HG03066 (cell line): ENCODE data around the gene CELA3B.
"Not testable (repeated sequence)": the region's sequence is repeated elsewhere in the genome, so short reads cannot be mapped to it uniquely, and the experiment has no call there.

ENCODE experiments used
- ATAC-seq: cut with Tn5 transposase; IDR thresholded peaks from one replicate; pipeline ENCODE4 v1.9.1; 2021; ENCODE audit warnings: low read depth; ENCODE audit not compliant: unreplicated experiment

Gene CELA3B

DNA sequence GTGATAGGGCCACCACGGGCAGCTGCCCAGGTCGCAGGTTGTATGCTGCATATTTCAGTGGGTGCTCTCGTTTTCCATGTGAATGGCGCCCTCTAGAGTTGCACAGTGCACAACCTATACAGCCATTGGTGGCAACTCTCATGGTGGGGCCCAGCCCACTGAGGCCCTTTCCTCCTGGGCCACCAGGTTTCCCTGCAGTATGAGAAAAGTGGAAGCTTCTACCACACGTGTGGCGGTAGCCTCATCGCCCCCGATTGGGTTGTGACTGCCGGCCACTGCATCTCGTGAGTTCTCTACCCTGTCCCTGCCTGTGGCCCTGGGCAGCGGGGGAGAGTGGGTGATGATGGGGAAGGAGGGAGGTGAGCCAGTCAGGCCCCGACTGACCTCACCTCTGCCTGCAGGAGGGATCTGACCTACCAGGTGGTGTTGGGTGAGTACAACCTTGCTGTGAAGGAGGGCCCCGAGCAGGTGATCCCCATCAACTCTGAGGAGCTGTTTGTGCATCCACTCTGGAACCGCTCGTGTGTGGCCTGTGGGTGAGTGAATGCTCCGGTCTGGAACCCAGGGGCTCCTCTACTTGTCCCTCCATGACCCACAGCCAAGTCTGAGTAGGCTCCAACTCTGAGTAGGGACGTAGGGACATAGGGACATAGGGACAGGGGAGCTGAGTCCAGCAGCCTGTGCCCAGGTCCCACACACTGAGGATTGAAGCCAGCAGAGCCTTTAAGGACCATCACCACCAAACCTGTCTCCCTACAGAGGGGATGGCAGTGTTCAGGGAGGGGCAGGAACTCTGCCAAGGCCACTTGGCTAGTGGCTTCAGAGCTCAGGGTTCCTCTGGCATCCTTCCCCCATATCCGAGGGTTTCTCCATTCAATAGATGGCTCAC, 28.7 kb downstream of the CELA3B start:
- not testable (repeated sequence) for ATAC-seq

DNA sequence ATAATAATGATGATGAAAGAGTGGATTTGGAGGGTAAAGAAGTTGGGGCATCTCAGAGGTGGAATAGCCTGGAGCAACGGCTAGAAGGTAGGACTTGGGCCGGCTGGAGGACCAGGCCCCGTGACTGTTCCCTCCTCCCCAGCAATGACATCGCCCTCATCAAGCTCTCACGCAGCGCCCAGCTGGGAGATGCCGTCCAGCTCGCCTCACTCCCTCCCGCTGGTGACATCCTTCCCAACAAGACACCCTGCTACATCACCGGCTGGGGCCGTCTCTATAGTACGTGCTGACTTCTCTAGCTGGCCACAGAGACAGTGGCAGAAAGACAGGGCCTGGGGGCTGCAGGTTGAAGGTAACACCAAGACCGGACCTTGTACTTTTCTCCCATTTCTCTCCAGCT, 29.9 kb downstream of the CELA3B start:
- ATAC-seq = not testable (repeated sequence)

DNA sequence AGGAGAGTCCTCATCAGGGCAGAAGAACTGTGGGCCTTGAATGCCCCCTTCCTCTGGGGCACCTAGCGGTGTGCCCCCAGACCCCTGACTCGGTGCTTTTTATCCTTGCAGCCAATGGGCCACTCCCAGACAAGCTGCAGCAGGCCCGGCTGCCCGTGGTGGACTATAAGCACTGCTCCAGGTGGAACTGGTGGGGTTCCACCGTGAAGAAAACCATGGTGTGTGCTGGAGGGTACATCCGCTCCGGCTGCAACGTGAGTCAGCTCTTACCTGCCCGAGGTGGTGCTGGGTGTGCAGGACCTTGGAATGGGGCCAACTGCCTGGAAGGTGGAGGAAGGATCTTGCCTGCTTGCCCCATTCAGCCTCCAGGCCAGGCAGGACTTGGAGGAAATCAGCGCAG, 30.4 kb downstream of the CELA3B start:
- not testable (repeated sequence) for ATAC-seq

DNA sequence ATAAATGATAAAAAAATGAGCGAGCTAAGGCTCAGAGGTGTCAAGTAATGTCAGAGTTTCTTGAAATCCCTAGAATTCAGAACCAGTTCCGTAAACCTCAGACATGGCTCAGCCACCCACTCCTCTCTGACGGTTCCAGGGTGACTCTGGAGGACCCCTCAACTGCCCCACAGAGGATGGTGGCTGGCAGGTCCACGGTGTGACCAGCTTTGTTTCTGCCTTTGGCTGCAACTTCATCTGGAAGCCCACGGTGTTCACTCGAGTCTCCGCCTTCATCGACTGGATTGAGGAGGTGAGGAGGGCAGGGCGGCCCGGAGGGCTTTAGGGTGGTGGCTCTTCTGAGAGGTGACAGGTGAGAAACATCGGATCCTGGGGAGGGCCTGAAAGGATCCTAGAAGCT, 32.7 kb downstream of the CELA3B start:
- ATAC-seq = not testable (repeated sequence)

DNA sequence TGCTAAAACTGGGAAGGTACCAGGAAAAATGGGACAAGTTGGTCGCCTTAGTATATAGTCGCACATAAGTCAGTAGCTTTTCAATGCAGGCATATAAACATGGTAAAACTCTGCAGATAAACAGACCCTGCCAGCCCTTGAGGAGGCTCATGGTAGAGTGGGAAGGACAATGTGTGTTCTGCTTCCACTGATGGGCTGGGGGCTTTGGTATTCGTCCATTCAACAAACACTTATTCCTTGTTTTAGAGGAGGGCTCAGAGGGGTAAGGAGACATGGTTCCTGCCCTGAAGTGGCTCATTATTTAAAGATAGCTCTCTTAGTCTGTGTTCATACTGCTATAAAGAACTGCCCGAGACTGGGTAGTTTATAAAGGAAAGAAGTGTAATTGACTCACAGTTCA, 35.9 kb downstream of the CELA3B start:
- not testable (repeated sequence) for ATAC-seq

DNA sequence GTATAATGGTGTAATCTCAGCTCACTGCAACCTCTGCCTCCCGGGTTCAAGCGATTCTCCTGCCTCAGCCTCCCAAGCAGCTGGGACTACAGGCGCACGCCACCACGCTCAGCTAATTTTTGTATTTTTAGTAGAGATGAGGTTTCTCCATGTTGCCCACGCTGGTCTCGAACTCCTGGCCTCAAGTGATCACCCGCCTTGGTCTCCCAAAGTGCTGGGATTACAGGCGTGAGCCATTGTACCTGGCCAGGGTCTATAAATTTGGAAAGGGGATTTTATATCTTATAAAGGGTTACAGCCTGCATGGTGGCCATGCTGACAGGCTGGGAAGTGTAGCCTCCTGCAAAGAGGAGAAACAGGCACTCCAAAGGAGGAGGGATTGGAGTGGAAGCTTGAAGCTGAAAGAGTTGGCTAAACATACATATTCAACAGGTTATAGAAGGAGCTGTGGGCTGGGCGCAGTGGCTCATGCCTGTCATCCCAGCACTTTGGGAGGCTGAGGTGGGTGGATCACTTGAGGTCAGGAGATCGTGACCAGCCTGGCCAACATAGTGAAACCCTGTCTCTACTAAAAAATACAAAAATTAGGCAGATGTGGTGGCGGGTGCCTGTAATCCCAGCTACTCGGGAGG, 37.9 kb downstream of the CELA3B start:
- not testable (repeated sequence) for ATAC-seq

DNA sequence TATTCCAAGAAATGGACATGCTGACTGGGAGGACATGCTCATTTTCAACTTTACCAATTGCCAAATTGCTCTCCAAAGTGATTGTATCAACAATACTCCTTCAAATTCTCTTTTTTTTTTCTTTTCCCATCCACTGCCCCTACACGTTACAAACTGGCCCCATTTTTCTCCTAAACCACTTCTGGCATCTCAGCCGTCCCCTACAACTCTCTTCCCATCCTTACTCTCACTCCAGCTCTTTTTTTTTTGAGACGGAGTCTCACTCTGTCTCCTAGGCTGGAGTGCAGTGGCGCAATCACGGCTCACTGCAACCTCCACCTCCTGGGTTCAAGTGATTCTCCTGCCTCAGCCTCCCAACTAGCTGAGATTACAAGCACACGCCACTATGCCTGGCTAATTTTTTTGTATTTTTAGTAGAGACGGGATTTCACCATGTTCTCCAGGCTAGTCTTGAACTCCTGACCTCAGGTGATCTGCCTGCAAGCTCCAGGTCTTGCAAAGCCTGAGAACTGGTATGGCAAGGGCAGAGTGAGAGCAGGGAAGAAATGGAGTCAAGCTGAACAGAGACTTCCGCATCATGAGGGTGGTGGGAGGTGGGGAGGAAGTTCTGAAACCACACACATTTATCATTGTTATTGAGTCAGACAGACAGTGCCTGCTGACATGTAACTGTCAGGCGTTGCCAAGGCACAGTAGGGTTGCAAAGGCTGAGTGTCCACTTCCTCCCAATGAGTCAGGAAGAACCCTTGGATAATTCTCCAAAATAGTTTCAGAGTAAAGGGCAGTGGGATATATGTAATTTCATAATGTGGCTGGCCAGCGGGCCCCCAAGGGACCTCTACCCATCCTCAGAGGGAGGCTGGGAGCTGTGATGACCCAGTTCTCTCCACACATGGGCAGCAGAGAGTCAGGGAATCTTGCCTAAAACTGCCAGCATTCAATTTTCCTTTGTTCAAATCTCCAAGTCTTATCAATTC, 42.0 kb downstream of the CELA3B start:
- no peak for ATAC-seq

DNA sequence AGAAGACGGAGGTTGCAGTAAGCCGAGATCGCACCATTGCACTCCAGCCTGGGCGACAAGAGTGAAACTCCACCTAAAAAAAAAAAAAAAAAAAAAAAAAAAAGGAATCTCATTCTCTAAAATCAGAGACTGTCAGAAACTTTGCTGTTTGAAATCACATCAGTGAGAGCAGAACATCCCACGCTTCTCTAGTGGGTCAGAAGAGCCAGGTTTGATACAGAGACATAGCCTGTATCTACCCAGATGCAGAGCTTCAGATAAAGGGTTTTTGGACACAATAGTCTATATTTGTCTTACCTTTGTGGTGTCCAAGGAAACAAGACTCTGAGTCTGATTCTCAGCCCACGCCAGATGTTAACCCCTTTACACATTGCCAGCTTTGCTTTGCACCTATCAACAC, 44.2 kb downstream of the CELA3B start:
- no peak for ATAC-seq

DNA sequence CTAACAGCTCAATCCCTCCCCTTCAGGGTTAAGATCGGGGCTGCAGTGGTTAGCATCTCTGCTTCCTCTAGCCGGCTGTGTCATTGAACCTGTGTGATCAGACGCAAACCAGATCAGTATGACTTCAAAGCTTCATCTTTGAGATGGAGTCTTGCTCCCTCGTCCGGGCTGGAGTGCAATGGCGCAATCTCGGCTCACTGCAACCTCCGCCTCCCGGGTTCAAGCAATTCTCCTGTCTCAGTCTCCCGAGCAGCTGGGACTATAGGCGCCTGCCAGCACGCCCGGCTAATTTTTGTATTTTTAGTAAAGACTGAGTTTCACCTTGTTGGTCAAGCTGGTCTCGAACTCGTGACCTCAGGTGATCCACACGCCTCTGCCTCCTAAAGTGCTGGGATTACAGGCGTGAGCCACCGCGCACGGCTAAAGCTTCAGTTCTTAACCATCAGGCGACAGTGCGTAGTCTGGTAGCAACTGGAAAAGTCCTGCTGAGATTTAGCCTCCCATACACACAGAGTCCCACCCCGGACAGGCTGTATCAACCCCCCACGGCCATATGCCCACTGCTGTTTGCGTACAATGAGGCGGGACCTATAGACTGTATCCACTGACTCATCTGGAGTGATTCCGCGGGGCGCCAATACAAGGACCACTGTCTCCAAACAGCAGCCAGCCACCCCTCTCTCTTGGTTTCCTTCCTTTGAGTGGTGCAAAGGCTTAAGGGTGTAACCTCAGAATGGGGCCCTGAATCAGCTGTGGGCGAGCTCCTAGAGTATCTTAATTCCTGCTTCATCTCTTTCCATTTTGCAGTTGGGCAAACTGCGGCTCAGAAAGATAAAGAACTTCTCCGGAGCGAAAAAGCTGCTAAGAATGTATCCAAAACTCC, 47.9 kb downstream of the CELA3B start:
- ATAC-seq = peak; percentile 37

DNA sequence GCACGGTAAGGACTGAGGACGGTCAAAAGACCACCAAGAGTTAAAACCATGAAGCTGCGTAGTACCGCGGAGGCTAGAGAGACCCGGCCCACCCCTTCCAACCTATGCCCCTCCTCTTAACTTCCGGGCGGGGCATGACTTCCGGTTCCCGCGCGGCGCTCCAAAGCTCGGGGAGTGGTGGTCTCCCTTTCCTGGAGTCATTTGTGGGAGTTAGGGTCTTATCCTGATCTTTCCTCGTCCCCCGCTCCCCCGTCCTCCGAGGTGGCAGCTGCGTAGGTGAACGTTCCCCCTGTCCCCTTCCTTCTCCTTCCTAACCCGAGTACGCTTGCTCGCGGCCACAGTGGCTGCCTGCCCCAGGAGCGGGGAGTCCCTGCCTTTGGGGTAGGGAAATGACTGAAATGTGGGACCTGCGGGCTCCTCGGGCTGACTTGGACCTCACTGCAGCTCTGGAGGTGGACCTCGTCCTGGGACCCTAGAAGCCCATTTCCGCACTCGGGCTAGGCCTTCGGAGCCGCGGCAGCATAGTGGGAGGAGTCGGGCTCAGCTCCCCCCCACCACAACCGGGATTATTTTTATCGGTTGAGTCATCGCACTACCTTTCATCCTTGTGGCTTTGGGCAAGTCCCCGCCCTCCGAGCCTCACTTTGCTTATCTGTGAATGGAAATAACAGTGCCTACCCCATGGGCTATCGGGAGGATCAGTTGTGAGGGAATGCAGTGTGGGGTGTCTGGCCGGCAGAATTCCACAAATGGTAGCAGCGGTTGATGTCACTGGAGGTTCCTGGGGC, 48.7 kb downstream of the CELA3B start:
- peak; percentile 69 for ATAC-seq

DNA sequence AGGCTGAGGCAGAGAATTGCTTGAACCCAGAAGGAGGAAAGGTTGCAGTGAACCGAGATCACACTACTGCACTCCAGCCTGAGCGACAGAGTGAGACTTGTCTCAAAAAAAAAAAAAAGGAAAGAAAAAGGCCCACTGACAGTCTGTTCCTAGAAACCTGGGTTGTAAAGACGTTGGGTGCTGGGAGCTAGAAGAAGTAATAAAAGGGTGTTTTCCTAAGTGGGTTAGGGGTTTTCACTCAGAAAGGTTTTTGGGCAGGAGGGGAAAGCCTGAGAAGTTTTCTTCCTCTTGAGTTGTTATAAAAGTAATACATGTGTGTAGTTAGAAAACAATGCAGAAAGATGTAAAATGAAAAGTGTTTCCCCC, 50.1 kb downstream of the CELA3B start:
- ATAC-seq = no peak

DNA sequence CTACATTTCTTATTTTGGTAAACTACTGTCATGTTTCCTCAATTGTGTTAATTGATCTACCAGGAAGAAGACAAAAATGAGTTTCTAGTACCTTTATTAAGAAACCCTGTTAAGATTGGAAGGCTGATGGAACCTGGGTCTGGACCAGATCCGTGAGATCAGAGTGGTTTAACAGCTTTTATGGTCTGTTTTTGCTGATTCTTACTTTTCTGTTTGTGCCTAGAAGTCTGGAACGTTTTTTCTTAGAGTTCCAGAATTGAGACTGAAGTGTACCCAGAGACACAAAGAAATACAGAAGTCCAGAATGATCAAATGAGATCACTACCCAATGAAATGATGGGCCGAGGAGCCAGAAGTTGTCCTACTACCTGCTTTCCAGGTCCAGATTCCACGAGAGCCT, 53.2 kb downstream of the CELA3B start:
- no peak for ATAC-seq

DNA sequence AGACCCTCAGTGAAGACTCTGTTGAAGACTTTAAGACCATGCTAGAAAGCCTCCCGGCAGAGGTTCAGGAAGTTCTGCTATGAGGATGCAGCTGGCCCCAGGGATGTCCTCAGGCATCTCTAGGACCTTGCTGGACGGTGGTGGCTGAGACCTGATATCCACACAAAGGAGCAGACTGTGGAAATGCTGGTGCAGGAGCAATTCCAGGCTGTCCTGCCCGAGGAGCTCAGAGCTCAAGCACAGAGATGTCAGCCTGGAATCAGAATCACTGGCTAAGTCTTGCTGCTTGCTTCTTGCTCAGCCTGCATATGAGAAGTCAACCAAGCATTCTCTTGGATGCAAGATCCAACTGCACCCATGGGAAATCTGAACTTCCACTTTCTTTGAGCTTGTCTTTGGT, 53.7 kb downstream of the CELA3B start:
- no peak for ATAC-seq

DNA sequence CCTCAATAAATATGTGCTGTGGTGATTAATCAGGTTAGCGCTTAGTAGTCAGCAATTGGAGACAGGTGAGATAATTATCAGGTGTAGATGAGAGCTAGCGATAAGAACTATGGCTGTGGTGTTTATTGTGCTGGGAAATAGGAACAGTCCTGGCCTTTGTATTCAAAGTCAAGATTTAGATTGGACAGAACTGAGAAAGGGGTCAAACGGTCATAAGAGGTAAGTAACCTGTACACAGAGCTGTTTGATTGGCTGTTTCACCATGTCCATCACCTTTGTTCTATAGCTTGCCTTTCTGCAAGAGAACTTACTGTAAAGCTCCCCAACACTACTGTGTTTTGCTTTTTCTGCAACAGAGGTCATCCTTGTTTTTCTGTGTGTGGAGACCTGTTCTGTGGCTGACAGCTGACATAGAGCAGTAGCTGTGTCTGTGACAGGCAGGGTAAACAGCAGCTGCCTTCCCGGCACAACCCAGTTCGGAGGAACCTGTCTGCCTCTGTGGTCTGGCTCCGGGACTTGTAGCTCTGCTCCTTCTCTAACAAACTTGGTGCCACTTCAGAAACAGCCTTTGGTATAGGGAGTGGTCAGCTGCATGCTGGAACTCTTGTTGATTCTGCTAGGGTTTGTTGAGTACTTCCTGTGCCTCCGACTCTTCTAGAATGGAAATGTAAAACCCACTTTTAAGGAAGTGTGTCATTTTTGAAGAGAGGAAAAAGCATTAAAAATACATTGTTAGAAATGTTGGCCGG, 54.6 kb downstream of the CELA3B start:
- no peak for ATAC-seq

DNA sequence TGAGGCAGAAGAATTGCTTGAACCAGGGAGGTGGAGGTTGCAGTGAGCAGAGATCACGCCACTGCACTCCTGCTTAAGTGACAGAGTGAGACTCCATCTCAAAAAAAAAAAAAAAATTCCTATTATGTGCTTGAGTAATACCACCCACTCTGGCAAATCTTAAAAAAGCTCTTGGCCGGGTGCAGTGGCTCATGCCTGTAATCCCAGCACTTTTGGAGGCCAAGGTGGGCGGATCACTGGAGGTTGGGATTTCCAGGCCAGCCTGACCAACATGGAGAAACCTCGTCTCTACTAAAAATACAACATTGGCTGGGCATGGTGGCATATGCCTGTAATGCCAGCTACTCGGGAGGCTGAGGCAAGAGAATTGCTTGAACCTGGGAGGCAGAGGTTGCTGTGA, 58.0 kb downstream of the CELA3B start:
- not testable (repeated sequence) for ATAC-seq

DNA sequence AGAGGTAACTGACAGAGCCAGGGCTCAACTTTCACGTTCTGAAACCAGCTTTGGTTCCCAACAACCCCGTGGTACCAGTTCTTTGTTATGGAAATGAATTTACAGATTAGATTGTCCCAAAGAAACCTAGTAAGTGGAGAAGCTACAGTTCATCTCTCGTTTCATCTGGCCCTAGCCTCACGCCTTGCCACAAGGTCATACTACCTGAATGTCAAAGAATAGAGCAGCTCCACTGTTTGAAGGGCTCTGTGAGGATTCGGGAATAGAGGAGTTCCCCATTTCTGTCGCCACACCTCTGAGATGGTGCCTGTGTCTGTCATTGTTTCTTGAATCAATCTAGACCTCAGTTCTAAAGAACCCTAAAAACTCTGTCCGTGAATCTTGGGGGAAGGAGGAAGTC, 60.7 kb downstream of the CELA3B start:
- no peak for ATAC-seq

DNA sequence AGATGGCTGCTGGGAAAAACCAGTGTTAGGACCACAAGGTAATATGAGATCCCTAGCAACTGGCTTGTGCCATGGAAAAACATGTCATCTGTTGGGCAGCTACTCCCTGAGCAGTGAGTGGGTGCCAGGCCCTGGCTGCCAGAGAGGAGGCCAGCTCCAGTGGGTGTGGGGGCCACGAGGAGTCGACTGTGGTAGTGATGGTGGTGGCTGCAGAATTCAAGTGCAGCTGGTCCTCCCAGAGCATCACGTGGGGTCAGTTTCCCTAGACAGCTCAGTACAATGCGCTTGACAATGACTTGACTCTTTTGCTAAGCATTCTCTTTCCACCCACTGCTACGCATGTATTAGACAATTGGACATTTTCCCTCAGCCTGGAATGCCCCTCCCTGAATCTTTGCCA, 61.2 kb downstream of the CELA3B start:
- ATAC-seq = no peak
